WERI-Rb-1 (cell line): ENCODE results near the gene AK9.
"Not testable (repeated sequence)": the region's sequence is repeated elsewhere in the genome, so short reads cannot be mapped to it uniquely, and the experiment has no call there.

Source experiments
- DNase-seq: peaks from one replicate; pipeline ENCODE4 v3.0.0-alpha.2; 2020
- H3K27ac ChIP-seq: fragments of 250-450 bp; sonication (Bioruptor Pico); 2 replicates; pipeline ENCODE4 v1.5.1; 2020; ENCODE audit warnings: mild to moderate bottlenecking, moderate library complexity
- H3K27me3 ChIP-seq: fragments of 250-450 bp; sonication (Bioruptor Pico); 2 replicates; pipeline ENCODE4 v1.5.1; 2021; ENCODE audit warnings: mild to moderate bottlenecking, low read depth, moderate library complexity; ENCODE audit not compliant: insufficient read depth, severe bottlenecking
- H3K36me3 ChIP-seq: fragments of 250-450 bp; sonication (Bioruptor Pico); 2 replicates; pipeline ENCODE4 v1.5.1; 2020; ENCODE audit warnings: mild to moderate bottlenecking, moderate library complexity
- H3K4me3 ChIP-seq: 2 replicates; pipeline ENCODE4 v1.5.1; 2011; ENCODE audit warnings: low read depth, mild to moderate bottlenecking, control low read depth, low read length
- H3K9me3 ChIP-seq: fragments of 250-450 bp; sonication (Bioruptor Pico); 2 replicates; pipeline ENCODE4 v1.5.1; 2021; ENCODE audit warnings: mild to moderate bottlenecking, moderate library complexity; ENCODE audit not compliant: severe bottlenecking
- TF ChIP-seq, protein P1 (sequence below): IDR thresholded peaks from 2 replicates; pipeline ENCODE4 v1.5.1; 2011; ENCODE audit warnings: low read depth, mild to moderate bottlenecking, control low read depth, inconsistent platforms, low read length

Gene AK9

DNA sequence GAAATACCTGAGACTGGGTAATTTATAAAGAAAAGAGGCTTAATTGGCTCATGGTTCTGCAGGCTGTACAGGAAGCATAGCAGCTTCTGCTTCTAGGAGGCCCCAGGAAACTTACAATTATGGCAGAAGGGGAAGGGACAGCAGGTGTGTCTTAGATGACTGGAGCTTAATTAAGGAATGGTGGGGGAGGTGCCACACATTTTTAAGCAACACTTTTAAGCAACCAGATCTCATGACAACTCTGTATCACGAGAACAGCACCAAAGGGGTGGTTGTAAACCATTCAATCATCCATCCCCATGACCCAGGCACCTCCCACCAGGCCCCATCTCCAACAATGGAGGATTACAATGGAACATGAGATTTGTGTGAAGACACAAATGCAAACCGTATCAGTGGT is 27.0 kb upstream of the AK9 start:
- H3K27ac ChIP-seq: no peak overlapping the region
- TF ChIP-seq, protein P1, sequence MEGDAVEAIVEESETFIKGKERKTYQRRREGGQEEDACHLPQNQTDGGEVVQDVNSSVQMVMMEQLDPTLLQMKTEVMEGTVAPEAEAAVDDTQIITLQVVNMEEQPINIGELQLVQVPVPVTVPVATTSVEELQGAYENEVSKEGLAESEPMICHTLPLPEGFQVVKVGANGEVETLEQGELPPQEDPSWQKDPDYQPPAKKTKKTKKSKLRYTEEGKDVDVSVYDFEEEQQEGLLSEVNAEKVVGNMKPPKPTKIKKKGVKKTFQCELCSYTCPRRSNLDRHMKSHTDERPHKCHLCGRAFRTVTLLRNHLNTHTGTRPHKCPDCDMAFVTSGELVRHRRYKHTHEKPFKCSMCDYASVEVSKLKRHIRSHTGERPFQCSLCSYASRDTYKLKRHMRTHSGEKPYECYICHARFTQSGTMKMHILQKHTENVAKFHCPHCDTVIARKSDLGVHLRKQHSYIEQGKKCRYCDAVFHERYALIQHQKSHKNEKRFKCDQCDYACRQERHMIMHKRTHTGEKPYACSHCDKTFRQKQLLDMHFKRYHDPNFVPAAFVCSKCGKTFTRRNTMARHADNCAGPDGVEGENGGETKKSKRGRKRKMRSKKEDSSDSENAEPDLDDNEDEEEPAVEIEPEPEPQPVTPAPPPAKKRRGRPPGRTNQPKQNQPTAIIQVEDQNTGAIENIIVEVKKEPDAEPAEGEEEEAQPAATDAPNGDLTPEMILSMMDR: no peak

GRCh38 chr6:109715616-109716015 is 24.6 kb upstream of the AK9 start:
- no peak overlapping the region for H3K27ac ChIP-seq
- TF ChIP-seq, protein P1: no peak
- no peaks in the 10 kb centered on the region for H3K36me3 ChIP-seq
- DNase-seq: no peak
- H3K4me3 ChIP-seq: no peak overlapping the region
- no peaks in the 10 kb centered on the region for H3K27me3 ChIP-seq
- no peaks in the 10 kb centered on the region for H3K9me3 ChIP-seq

More for the DNA sequence above, 27.0 kb upstream of the AK9 start:
- H3K36me3 ChIP-seq: no peaks in the 10 kb centered on the region
- H3K9me3 ChIP-seq: no peaks in the 10 kb centered on the region
- no peaks in the 10 kb centered on the region for H3K27me3 ChIP-seq
- H3K4me3 ChIP-seq: no peak overlapping the region
- no peak for DNase-seq

DNA sequence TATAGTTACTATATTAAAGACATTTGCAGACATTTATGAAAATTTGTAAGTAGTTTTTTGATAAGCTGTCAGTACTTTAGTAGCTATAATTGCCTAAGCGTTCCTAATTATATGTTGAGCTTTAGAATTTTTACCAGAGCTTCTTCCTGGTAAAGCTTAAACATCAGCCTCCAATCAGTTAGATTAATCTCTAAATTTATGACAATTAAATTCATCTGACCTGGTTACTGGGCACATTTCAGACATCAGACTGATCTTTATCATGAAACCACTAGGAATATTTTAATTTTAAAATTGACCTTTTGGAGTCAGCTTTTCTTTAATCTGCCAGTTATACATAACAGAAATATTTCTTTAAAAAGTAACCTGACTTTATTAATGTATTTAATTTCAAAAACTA is 23.6 kb upstream of the AK9 start:
- TF ChIP-seq, protein P1: no peak
- Histone ChIP-seq H3K4me3 (no peak overlapping the region), H3K36me3 (no peaks in the 10 kb centered on the region), H3K27ac (no peak overlapping the region), H3K9me3 (no peaks in the 10 kb centered on the region), H3K27me3 (no peaks in the 10 kb centered on the region)
- no peak for DNase-seq

DNA sequence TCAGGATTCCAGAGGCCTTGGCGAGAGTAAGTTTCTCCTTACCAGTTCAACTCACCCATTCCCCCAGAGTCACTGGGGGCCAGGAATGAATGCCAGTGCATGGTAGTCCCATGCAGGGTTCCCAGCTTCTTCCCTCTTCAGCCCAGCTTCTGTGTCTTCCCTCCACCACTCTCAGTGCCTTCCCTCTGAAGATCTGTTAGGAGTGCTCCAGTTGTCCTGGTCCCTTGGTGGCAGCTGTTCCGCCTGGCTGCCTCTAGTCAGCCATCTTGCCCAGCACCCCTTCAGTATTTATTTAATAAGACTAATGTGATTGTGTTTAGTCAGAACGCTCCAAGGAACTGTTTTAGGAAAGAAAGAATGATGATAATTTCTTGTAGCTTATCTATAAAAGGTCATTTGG is 23.2 kb upstream of the AK9 start:
- Histone ChIP-seq H3K27me3 (no peaks in the 10 kb centered on the region), H3K36me3 (no peaks in the 10 kb centered on the region), H3K9me3 (no peaks in the 10 kb centered on the region), H3K4me3 (no peak overlapping the region), H3K27ac (no peak overlapping the region)
- DNase-seq: no peak
- TF ChIP-seq, protein P1: no peak

DNA sequence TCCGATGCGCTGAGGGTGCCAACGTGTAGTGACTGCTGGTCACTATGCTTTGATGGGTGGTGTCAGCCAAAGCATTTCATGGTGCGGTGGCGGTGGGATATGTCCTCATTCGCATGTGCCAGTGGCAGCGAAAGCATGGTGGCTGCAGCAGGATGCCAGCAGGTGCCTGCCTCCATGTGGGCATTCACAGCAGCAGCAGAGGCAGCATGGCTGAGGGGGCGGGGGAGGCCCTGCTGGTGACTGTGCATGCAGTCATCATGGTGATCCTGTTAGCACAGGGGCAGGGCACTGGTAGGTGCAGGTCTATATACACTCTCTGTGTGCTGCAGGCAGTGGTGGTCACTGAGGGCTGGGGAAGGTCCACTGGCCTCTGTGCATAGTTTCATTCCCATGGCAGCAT is 22.1 kb upstream of the AK9 start:
- no peak overlapping the region for H3K27ac ChIP-seq

GRCh38 chr6:109708099-109708498 is 17.1 kb upstream of the AK9 start:
- not testable (repeated sequence) for H3K9me3 ChIP-seq, DNase-seq

More for the DNA sequence above, 22.1 kb upstream of the AK9 start:
- H3K36me3 ChIP-seq: no peaks in the 10 kb centered on the region
- no peak overlapping the region for H3K4me3 ChIP-seq
- no peaks in the 10 kb centered on the region for H3K9me3 ChIP-seq
- no peaks in the 10 kb centered on the region for H3K27me3 ChIP-seq
- no peak for DNase-seq
- TF ChIP-seq, protein P1: no peak

More at GRCh38 chr6:109708099-109708498, 17.1 kb upstream of the AK9 start:
- H3K4me3 ChIP-seq, H3K27ac ChIP-seq, H3K36me3 ChIP-seq, H3K27me3 ChIP-seq: not testable (repeated sequence)
